Neural progenitor cell (in vitro differentiated cells): ENCODE results near the gene GULP1. TPM values are rescaled to one million over a fixed set of nuclear protein-coding genes. Genes with fewer than 3 reads are reported as not detected.

ENCODE experiments used
- DNase-seq: peaks from one replicate; pipeline ENCODE4 v3.0.0-alpha.2; 2016; ENCODE audit warnings: low spot score
- H2AFZ ChIP-seq: fragments of 200-600 bp; sonication (generic); replicated peaks from 2 replicates; pipeline ENCODE4 v1.6.1; 2016; ENCODE audit warnings: antibody characterized with exemption
- H3F3A ChIP-seq: fragments of 200-600 bp; sonication (generic); 2 replicates; pipeline ENCODE4 v1.6.1; 2016; ENCODE audit warnings: antibody characterized with exemption, low read depth
- H3K27ac ChIP-seq: fragments of 200-600 bp; sonication (generic); 2 replicates; pipeline ENCODE4 v1.5.1; 2016; ENCODE audit warnings: mild to moderate bottlenecking
- H3K27me3 ChIP-seq: fragments of 200-600 bp; sonication (generic); 2 replicates; pipeline ENCODE4 v1.6.1; 2016; ENCODE audit warnings: mild to moderate bottlenecking, moderate library complexity
- H3K36me3 ChIP-seq: fragments of 200-600 bp; sonication (generic); 2 replicates; pipeline ENCODE4 v1.5.1; 2016
- H3K4me1 ChIP-seq: fragments of 200-600 bp; sonication (generic); 2 replicates; pipeline ENCODE4 v1.6.1; 2016; ENCODE audit warnings: mixed run types
- H3K4me2 ChIP-seq: fragments of 200-600 bp; sonication (generic); 2 replicates; pipeline ENCODE4 v1.6.1; 2016
- H3K4me3 ChIP-seq: fragments of 200-600 bp; sonication (generic); 2 replicates; pipeline ENCODE4 v1.5.1; 2016
- H3K79me2 ChIP-seq: fragments of 200-600 bp; sonication (generic); 2 replicates; pipeline ENCODE4 v1.6.1; 2016; ENCODE audit warnings: low read depth
- H3K9ac ChIP-seq: fragments of 200-600 bp; sonication (generic); 2 replicates; pipeline ENCODE4 v1.6.1; 2016
- H3K9me3 ChIP-seq: fragments of 200-600 bp; sonication (generic); 2 replicates; pipeline ENCODE4 v1.5.1; 2016; ENCODE audit warnings: low read depth
- H4K20me1 ChIP-seq: fragments of 200-600 bp; sonication (generic); 2 replicates; pipeline ENCODE4 v1.6.1; 2016; ENCODE audit warnings: low read depth
- H3K27ac Mint-ChIP-seq: 3 replicates; pipeline ENCODE4 v1.8.0; 2021; ENCODE audit warnings: mixed read lengths
- H3K27me3 Mint-ChIP-seq: 2 replicates; pipeline ENCODE4 v1.8.0; 2022; ENCODE audit warnings: low read depth, mild to moderate bottlenecking, inconsistent platforms, moderate library complexity, mixed read lengths; ENCODE audit not compliant: insufficient read depth
- H3K36me3 Mint-ChIP-seq: 3 replicates; pipeline ENCODE4 v1.8.0; 2021; ENCODE audit warnings: mixed read lengths
- H3K4me1 Mint-ChIP-seq: 3 replicates; pipeline ENCODE4 v1.8.0; 2021; ENCODE audit warnings: mixed read lengths
- H3K4me3 Mint-ChIP-seq: 3 replicates; pipeline ENCODE4 v1.8.0; 2021; ENCODE audit warnings: mild to moderate bottlenecking, moderate library complexity, mixed read lengths
- H3K9me3 Mint-ChIP-seq: 3 replicates; pipeline ENCODE4 v1.8.0; 2020; ENCODE audit warnings: mixed read lengths
- CTCF ChIP-seq: fragments of 200-600 bp; sonication (generic); IDR thresholded peaks from 2 replicates; pipeline ENCODE4 v1.5.1; 2017; ENCODE audit warnings: antibody characterized with exemption, mild to moderate bottlenecking
- EZH2 ChIP-seq: fragments of 200-600 bp; sonication (generic); IDR thresholded peaks from 2 replicates; pipeline ENCODE4 v1.6.1; 2017; ENCODE audit warnings: antibody characterized with exemption, mild to moderate bottlenecking, moderate library complexity
- EZH2phosphoT487 ChIP-seq: fragments of 200-600 bp; sonication (generic); IDR thresholded peaks from 2 replicates; pipeline ENCODE4 v1.6.1; 2017; ENCODE audit warnings: antibody characterized with exemption
- total RNA-seq: library from RNA; depleted of rRNA; stranded (reverse); fragments of >200 nt; gene quantifications from 2 replicates; pipeline ENCODE4 v1.2.3, GENCODE V29; 2015; ENCODE audit warnings: low replicate concordance

The GULP1 gene
- total RNA-seq, 1 donor from 2014 or later = 154 TPM

- Histone ChIP-seq H3K4me3 (no peak overlapping the region), H3K9me3 (no peaks in the 10 kb centered on the region), H3K27ac (no peak overlapping the region), H3K79me2 (peaks cover 99% of the 10 kb centered on the region), H3F3A (peaks cover 26% of the 10 kb centered on the region), H3K4me1 (peaks cover 65% of the 10 kb centered on the region), H4K20me1 (peaks cover 13% of the 10 kb centered on the region), H3K9ac (no peak overlapping the region), H3K27me3 (no peaks in the 10 kb centered on the region), H3K36me3 (no peaks in the 10 kb centered on the region), H2AFZ (no peak overlapping the region), H3K4me2 (no peak overlapping the region)
- no peak overlapping the region for H3K4me3 Mint-ChIP-seq
- TF ChIP-seq EZH2 = no peak
- TF ChIP-seq EZH2phosphoT487 = no peak
- no peak for TF ChIP-seq CTCF
- peaks cover 14% of the 10 kb centered on the region for H3K4me1 Mint-ChIP-seq
- DNase-seq = no peak
- no peak overlapping the region for H3K27ac Mint-ChIP-seq
- H3K36me3 Mint-ChIP-seq = peaks cover 1% of the 10 kb centered on the region
- H3K27me3 Mint-ChIP-seq = no peaks in the 10 kb centered on the region
- H3K9me3 Mint-ChIP-seq = no peaks in the 10 kb centered on the region
These were observed 36.0 kb downstream of the GULP1 start for GRCh38 chr2:188327518-188328213.

GRCh38 chr2:188328419-188328818 is 36.7 kb downstream of the GULP1 start:
- Histone ChIP-seq H3K4me2 (no peak overlapping the region), H4K20me1 (peaks cover 9% of the 10 kb centered on the region), H3K27me3 (no peaks in the 10 kb centered on the region), H3K79me2 (peaks cover 99% of the 10 kb centered on the region), H3K27ac (peak overlapping the region; percentile 34), H2AFZ (no peak overlapping the region), H3K9me3 (no peaks in the 10 kb centered on the region), H3K9ac (no peak overlapping the region), H3F3A (peaks cover 29% of the 10 kb centered on the region), H3K36me3 (no peaks in the 10 kb centered on the region), H3K4me1 (peaks cover 65% of the 10 kb centered on the region), H3K4me3 (no peak overlapping the region)
- Mint-ChIP-seq H3K9me3 (no peaks in the 10 kb centered on the region), H3K27ac (no peak overlapping the region), H3K4me3 (no peak overlapping the region), H3K4me1 (peaks cover 15% of the 10 kb centered on the region), H3K27me3 (no peaks in the 10 kb centered on the region), H3K36me3 (peaks cover 1% of the 10 kb centered on the region)
- no peak for DNase-seq
- TF ChIP-seq EZH2phosphoT487 (no peak), EZH2 (no peak), CTCF (no peak)

- Histone ChIP-seq H3K79me2 (peaks cover 97% of the 10 kb centered on the region), H3K36me3 (no peaks in the 10 kb centered on the region), H3K27me3 (no peaks in the 10 kb centered on the region), H3K27ac (peak overlapping the region; percentile 63), H3K9ac (no peak overlapping the region), H3F3A (peaks cover 42% of the 10 kb centered on the region), H3K9me3 (no peaks in the 10 kb centered on the region), H3K4me2 (peak overlapping the region; percentile 49), H4K20me1 (peaks cover 12% of the 10 kb centered on the region), H3K4me3 (no peak overlapping the region), H2AFZ (no peak overlapping the region), H3K4me1 (peaks cover 74% of the 10 kb centered on the region)
- TF ChIP-seq CTCF (no peak), EZH2 (no peak), EZH2phosphoT487 (no peak)
- Mint-ChIP-seq H3K4me3 (no peak overlapping the region), H3K4me1 (peaks cover 34% of the 10 kb centered on the region), H3K27me3 (no peaks in the 10 kb centered on the region), H3K27ac (no peak overlapping the region), H3K36me3 (no peaks in the 10 kb centered on the region), H3K9me3 (no peaks in the 10 kb centered on the region)
- DNase-seq = peak; percentile 62
These were observed 38.8 kb downstream of the GULP1 start for GRCh38 chr2:188330316-188331053.
